ENCODE results near the gene INSYN2B.

The INSYN2B gene

GRCh38 chr5:169935762-169936161 is 44.5 kb downstream of the INSYN2B start:
- Histone ChIP-seq H3K27ac (no peak overlapping the region), H3K4me3 (no peak overlapping the region)
- no peak for TF ChIP-seq CTCF (IDR thresholded peaks at IDR 0.05)
- DNase-seq (ENCODE audit: low spot score): no peak

GRCh38 chr5:169934990-169935389 is 45.3 kb downstream of the INSYN2B start:
- DNase-seq (ENCODE audit: low spot score): no peak
- Histone ChIP-seq H3K4me3 (no peak overlapping the region), H3K27ac (no peak overlapping the region)
- TF ChIP-seq CTCF (IDR thresholded peaks at IDR 0.05): no peak

- H3K27ac ChIP-seq: no peak overlapping the region
- TF ChIP-seq CTCF (IDR thresholded peaks at IDR 0.05): no peak
- no peak overlapping the region for H3K4me3 ChIP-seq
- DNase-seq (ENCODE audit: low spot score): no peak
Measured at GRCh38 chr5:169933616-169934015, 46.7 kb downstream of the INSYN2B start.

- Histone ChIP-seq H3K27ac (no peak overlapping the region), H3K4me3 (no peak overlapping the region)
- no peak for TF ChIP-seq CTCF (IDR thresholded peaks at IDR 0.05)
- no peak for DNase-seq (ENCODE audit: low spot score)
Measured at GRCh38 chr5:169933127-169933526, 47.2 kb downstream of the INSYN2B start.

GRCh38 chr5:169923988-169924387 is 56.3 kb downstream of the INSYN2B start:
- no peak for DNase-seq (ENCODE audit: low spot score)
- Histone ChIP-seq H3K27ac (no peak overlapping the region), H3K4me3 (no peak overlapping the region)
- TF ChIP-seq CTCF (IDR thresholded peaks at IDR 0.05): no peak

GRCh38 chr5:169922474-169922873 is 57.8 kb downstream of the INSYN2B start:
- Histone ChIP-seq H3K27ac (no peak overlapping the region), H3K4me3 (no peak overlapping the region)
- TF ChIP-seq CTCF (IDR thresholded peaks at IDR 0.05): no peak
- DNase-seq (ENCODE audit: low spot score): no peak

- Histone ChIP-seq H3K27ac (no peak overlapping the region), H3K4me3 (no peak overlapping the region)
- no peak for DNase-seq (ENCODE audit: low spot score)
- TF ChIP-seq CTCF (IDR thresholded peaks at IDR 0.05): no peak
Measured at GRCh38 chr5:169921949-169922348, 58.3 kb downstream of the INSYN2B start.

Measured in coronary artery (tissue), 2 donors.